ENCODE results near the gene EIF2S2. TPM values are rescaled to one million over a fixed set of nuclear protein-coding genes. Genes with fewer than 3 reads are reported as not detected.

Gene EIF2S2
- 10 to 100 TPM; 56.1 to 87.9 TPM for total RNA-seq

GRCh38 chr20:34111702-34112599 is at the start of gene EIF2S2:
EIF2S2 (minus strand) TSS chr20:34112243; CDS start chr20:34112110, 133 bp downstream.

Small RNA genes within 50 kb of the gene (small RNA-seq; reads per million reads assigned to genes)
- 0.04 to 0.06 reads per million in 2 donors for gene MIR4755

Other genes starting within 250 kb of the EIF2S2 start
- gene RALY, start 118.3 kb downstream of the EIF2S2 start, total RNA-seq: 10 to 100 TPM; 66.1 to 80.9 TPM
- gene ASIP, start 129.2 kb upstream of the EIF2S2 start, total RNA-seq: not detected
- 100 to 1,000 TPM in 1 of 2 donors, 10 to 100 TPM in 1; 89.1 to 164 TPM for gene AHCY, start 191.1 kb upstream of the EIF2S2 start, total RNA-seq

All from melanocyte of skin (primary cell).